IPS DF 6.9 (cell line): Measurements from ENCODE around the gene PCDH19.

Source experiments
- DNase-seq: peaks from one replicate; pipeline ENCODE4 v3.0.0-alpha.2; 2013; ENCODE audit warnings: low read depth, low spot score
- H3K27ac ChIP-seq: one replicate; pipeline ENCODE4 v1.5.1; 2013; ENCODE audit warnings: low read length, control low read depth
- H3K27me3 ChIP-seq: 2 replicates; pipeline ENCODE4 v1.6.1; 2013; ENCODE audit warnings: mild to moderate bottlenecking, low read length; ENCODE audit not compliant: control insufficient read depth, insufficient read depth
- H3K36me3 ChIP-seq: 2 replicates; pipeline ENCODE4 v1.6.1; 2013; ENCODE audit warnings: low read length; ENCODE audit not compliant: control insufficient read depth, insufficient read depth
- H3K4me1 ChIP-seq: 2 replicates; pipeline ENCODE4 v1.6.1; 2013; ENCODE audit warnings: low read length; ENCODE audit not compliant: control insufficient read depth, insufficient read depth
- H3K4me3 ChIP-seq: 2 replicates; pipeline ENCODE4 v1.5.1; 2013; ENCODE audit warnings: mild to moderate bottlenecking, low read length
- H3K9me3 ChIP-seq: 2 replicates; pipeline ENCODE4 v1.6.1; 2013; ENCODE audit warnings: low read length, inconsistent platforms; ENCODE audit not compliant: control insufficient read depth, insufficient read depth
- WGBS: extraction: QIAGEN DNeasy Blood & Tissue Kit; methylation state at CpG from one replicate; pipeline ENCODE4 v1.1.7; 2013; ENCODE audit warnings: mixed read lengths, missing lambda C conversion rate; ENCODE audit not compliant: insufficient read length, insufficient coverage; 5-methylcytosine and 5-hydroxymethylcytosine counted together

Gene PCDH19

GRCh38 chrX:100297728-100298127 lies 112.3 kb downstream of the PCDH19 start:
- no peak for DNase-seq
- Histone ChIP-seq H3K9me3 (no peaks in the 10 kb centered on the region), H3K27ac (no peak overlapping the region), H3K4me3 (no peak overlapping the region), H3K27me3 (no peaks in the 10 kb centered on the region), H3K36me3 (no peaks in the 10 kb centered on the region), H3K4me1 (peaks cover 3% of the 10 kb centered on the region; the same call in 1 of the 2 replicates)
- WGBS, result no CpG with 5 or more reads among the region's 1 CpG

GRCh38 chrX:100296183-100296753 lies 113.8 kb downstream of the PCDH19 start:
- Histone ChIP-seq H3K9me3 (no peaks in the 10 kb centered on the region), H3K4me1 (peaks cover 3% of the 10 kb centered on the region; the same call in 1 of the 2 replicates), H3K27me3 (no peaks in the 10 kb centered on the region), H3K4me3 (no peak overlapping the region), H3K27ac (no peak overlapping the region), H3K36me3 (no peaks in the 10 kb centered on the region)
- no CpG with 5 or more reads among the region's 21 CpGs for WGBS
- DNase-seq, result peak; percentile 2

GRCh38 chrX:100294965-100295364 lies 115.1 kb downstream of the PCDH19 start:
- Histone ChIP-seq H3K27ac (no peak overlapping the region), H3K36me3 (no peaks in the 10 kb centered on the region), H3K4me1 (peaks cover 3% of the 10 kb centered on the region; the same call in 1 of the 2 replicates), H3K27me3 (no peaks in the 10 kb centered on the region), H3K4me3 (no peak overlapping the region), H3K9me3 (no peaks in the 10 kb centered on the region)
- no peak for DNase-seq
- no CpG with 5 or more reads among the region's 4 CpGs for WGBS

- Histone ChIP-seq H3K27ac (no peak overlapping the region), H3K4me1 (no peaks in the 10 kb centered on the region), H3K27me3 (no peaks in the 10 kb centered on the region), H3K9me3 (no peaks in the 10 kb centered on the region), H3K4me3 (no peak overlapping the region), H3K36me3 (no peaks in the 10 kb centered on the region)
- no peak for DNase-seq
These were observed 121.0 kb downstream of the PCDH19 start for GRCh38 chrX:100289066-100289558.

GRCh38 chrX:100277231-100277630 lies 132.8 kb downstream of the PCDH19 start:
- H3K4me1 ChIP-seq, result no peaks in the 10 kb centered on the region

GRCh38 chrX:100274916-100275315 lies 135.2 kb downstream of the PCDH19 start:
- Histone ChIP-seq H3K27ac (no peak overlapping the region), H3K36me3 (no peaks in the 10 kb centered on the region), H3K27me3 (no peaks in the 10 kb centered on the region), H3K4me3 (no peak overlapping the region), H3K4me1 (no peaks in the 10 kb centered on the region), H3K9me3 (no peaks in the 10 kb centered on the region)
- no peak for DNase-seq
- no CpG with 5 or more reads among the region's 3 CpGs for WGBS

More at GRCh38 chrX:100277231-100277630, 132.8 kb downstream of the PCDH19 start:
- no CpG with 5 or more reads among the region's 1 CpG for WGBS
- no peak for DNase-seq
- Histone ChIP-seq H3K4me3 (no peak overlapping the region), H3K9me3 (no peaks in the 10 kb centered on the region), H3K27ac (no peak overlapping the region), H3K36me3 (no peaks in the 10 kb centered on the region), H3K27me3 (no peaks in the 10 kb centered on the region)

- H3K4me1 ChIP-seq, result no peaks in the 10 kb centered on the region
- H3K9me3 ChIP-seq, result no peaks in the 10 kb centered on the region
- H3K27ac ChIP-seq, result no peak overlapping the region
- no peak overlapping the region for H3K4me3 ChIP-seq
- H3K36me3 ChIP-seq, result no peaks in the 10 kb centered on the region
- H3K27me3 ChIP-seq, result no peaks in the 10 kb centered on the region
- DNase-seq, result no peak
These were observed 144.9 kb downstream of the PCDH19 start for GRCh38 chrX:100265179-100265578.

- no CpG with 5 or more reads among the region's 2 CpGs for WGBS
- H3K4me1 ChIP-seq, result no peaks in the 10 kb centered on the region
- H3K4me3 ChIP-seq, result no peak overlapping the region
- no peak for DNase-seq
- H3K36me3 ChIP-seq, result no peaks in the 10 kb centered on the region
- no peaks in the 10 kb centered on the region for H3K9me3 ChIP-seq
- no peak overlapping the region for H3K27ac ChIP-seq
- no peaks in the 10 kb centered on the region for H3K27me3 ChIP-seq
These were observed 145.9 kb downstream of the PCDH19 start for GRCh38 chrX:100264200-100264599.

- Histone ChIP-seq H3K4me1 (no peaks in the 10 kb centered on the region), H3K27me3 (no peaks in the 10 kb centered on the region), H3K36me3 (no peaks in the 10 kb centered on the region), H3K4me3 (no peak overlapping the region), H3K9me3 (no peaks in the 10 kb centered on the region), H3K27ac (no peak overlapping the region)
- WGBS, result no CpG with 5 or more reads among the region's 3 CpGs
- no peak for DNase-seq
These were observed 146.4 kb downstream of the PCDH19 start for GRCh38 chrX:100263650-100264049.

GRCh38 chrX:100248885-100249493 lies 161.1 kb downstream of the PCDH19 start:
- Histone ChIP-seq H3K4me3 (no peak overlapping the region), H3K36me3 (no peaks in the 10 kb centered on the region), H3K27ac (no peak overlapping the region), H3K4me1 (no peaks in the 10 kb centered on the region), H3K9me3 (no peaks in the 10 kb centered on the region), H3K27me3 (no peaks in the 10 kb centered on the region)
- WGBS, result no CpG with 5 or more reads among the region's 4 CpGs
- no peak for DNase-seq

GRCh38 chrX:100247826-100248225 lies 162.2 kb downstream of the PCDH19 start:
- DNase-seq, result no peak
- Histone ChIP-seq H3K9me3 (no peaks in the 10 kb centered on the region), H3K27me3 (no peaks in the 10 kb centered on the region), H3K4me3 (no peak overlapping the region), H3K4me1 (no peaks in the 10 kb centered on the region), H3K36me3 (no peaks in the 10 kb centered on the region), H3K27ac (no peak overlapping the region)
